ENCODE results near the gene MAX.
A peak's percentile ranks its signal among the peaks of the same experiment; 100 is the strongest.

Gene MAX

GRCh38 chr14:65102441-65103149 is at the start of gene MAX:
TSS of gene MAX (minus strand) at chr14:65102517. CDS start at chr14:65102339, 178 bp downstream.
- DNase-seq (ENCODE audit: low read depth in 2 of 2): peak; percentile 93

- no peak for DNase-seq (ENCODE audit: low read depth in 2 of 2)
Observed at GRCh38 chr14:65151609-65151956, 49.3 kb upstream of the MAX start.

GRCh38 chr14:65150898-65151608 is 48.7 kb upstream of the MAX start:
- DNase-seq (ENCODE audit: low read depth in 2 of 2): no peak

- no peak for DNase-seq (ENCODE audit: low read depth in 2 of 2)
Observed at GRCh38 chr14:65149116-65149515, 46.8 kb upstream of the MAX start.

- DNase-seq (ENCODE audit: low read depth in 2 of 2): no peak
Observed at GRCh38 chr14:65144170-65144569, 41.9 kb upstream of the MAX start.

GRCh38 chr14:65142914-65143625 is 40.8 kb upstream of the MAX start:
- no peak for DNase-seq (ENCODE audit: low read depth in 2 of 2)

GRCh38 chr14:65142429-65142828 is 40.1 kb upstream of the MAX start:
- DNase-seq (ENCODE audit: low read depth in 2 of 2): no peak

GRCh38 chr14:65141523-65141922 is 39.2 kb upstream of the MAX start:
- no peak for DNase-seq (ENCODE audit: low read depth in 2 of 2)

- DNase-seq (ENCODE audit: low read depth in 2 of 2): no peak
Observed at GRCh38 chr14:65137648-65138307, 35.5 kb upstream of the MAX start.

- no peak for DNase-seq (ENCODE audit: low read depth in 2 of 2)
Observed at GRCh38 chr14:65134651-65135579, 32.6 kb upstream of the MAX start.

- DNase-seq (ENCODE audit: low read depth in 2 of 2): no peak
Observed at GRCh38 chr14:65132855-65133254, 30.5 kb upstream of the MAX start.

GRCh38 chr14:65131301-65131701 is 29.0 kb upstream of the MAX start:
- no peak for DNase-seq (ENCODE audit: low read depth in 2 of 2)

- DNase-seq (ENCODE audit: low read depth in 2 of 2): no peak
Observed at GRCh38 chr14:65128096-65128495, 25.8 kb upstream of the MAX start.

GRCh38 chr14:65117769-65118745 is 15.7 kb upstream of the MAX start:
- DNase-seq (ENCODE audit: low read depth in 2 of 2): no peak

- DNase-seq (ENCODE audit: low read depth in 2 of 2): no peak
Observed at GRCh38 chr14:65115615-65116014, 13.3 kb upstream of the MAX start.

GRCh38 chr14:65110525-65110924 is 8.2 kb upstream of the MAX start:
- no peak for DNase-seq (ENCODE audit: low read depth in 2 of 2)

- DNase-seq (ENCODE audit: low read depth in 2 of 2): no peak
Observed at GRCh38 chr14:65109357-65109756, 7.0 kb upstream of the MAX start.

GRCh38 chr14:65107200-65107599 is 4.9 kb upstream of the MAX start:
- DNase-seq (ENCODE audit: low read depth in 2 of 2): no peak

GRCh38 chr14:65106736-65107135 is 4.4 kb upstream of the MAX start:
- no peak for DNase-seq (ENCODE audit: low read depth in 2 of 2)

- DNase-seq (ENCODE audit: low read depth in 2 of 2): no peak
Observed at GRCh38 chr14:65106316-65106715, 4.0 kb upstream of the MAX start.

Measured in activated CD4-positive, alpha-beta T cell treated with anti-CD3 and anti-CD28 coated beads for 24 hours (primary cell).